Measurements from ENCODE around the gene SLC22A3.

GRCh38 chr6:160454303-160454702, 106.1 kb downstream of the SLC22A3 start:
- no peak for TF ChIP-seq CTCF (IDR thresholded peaks at IDR 0.05 in 4 of 5, conservative IDR thresholded peaks at IDR 0.05 in 1 of 5)
- TF ChIP-seq POLR2A (IDR thresholded peaks at IDR 0.05), result no peak
